HEK293 (cell line): Measurements from ENCODE around the gene RIPK4.
A peak's percentile ranks its signal among the peaks of the same experiment; 100 is the strongest.

ENCODE experiments used
- CTCF ChIA-PET: fragments of 350-600 bp; formaldehyde crosslinking; extraction: SDS; loops from one replicate; lab custom pipeline; 2021; ENCODE audit warnings: antibody characterized with exemption; lab: Yijun Ruan, JAX
- POLR2A ChIA-PET: fragments of 300-600 bp; formaldehyde crosslinking; extraction: SDS; loops from one replicate; lab custom pipeline; 2020; ENCODE audit warnings: antibody characterized with exemption, inconsistent platforms; lab: Yijun Ruan, JAX
- H3K27ac ChIP-seq: fragments of 200-500 bp; sonication (Bioruptor generic); 2 replicates; pipeline ENCODE4 v1.5.1; 2014; ENCODE audit warnings: low read depth, low read length, control low read depth, inconsistent platforms; ENCODE audit errors: extremely low read depth
- H3K36me3 ChIP-seq, 2 experiments: fragments of 200-500 bp in 1 of 2; sonication (Bioruptor generic) in 1 of 2; 1 replicate in 1 of 2; 2 replicates in 1 of 2; pipeline ENCODE4 v1.5.1; 2014 to 2017; ENCODE audit warnings: inconsistent platforms in 2 of 2, low read length in 2 of 2; ENCODE audit not compliant: control insufficient read depth in 2 of 2, insufficient read depth in 1 of 2
- H3K4me1 ChIP-seq: fragments of 200-500 bp; sonication (Bioruptor generic); 2 replicates; pipeline ENCODE4 v1.5.1; 2014; ENCODE audit warnings: mild to moderate bottlenecking, low read length, inconsistent platforms; ENCODE audit not compliant: control insufficient read depth, insufficient read depth
- H3K4me3 ChIP-seq: 2 replicates; pipeline ENCODE4 v1.5.1; 2011; ENCODE audit warnings: low read depth, mild to moderate bottlenecking, control low read depth, low read length, moderate library complexity
- H3K9me3 ChIP-seq: fragments of 200-500 bp; sonication (Bioruptor generic); 2 replicates; pipeline ENCODE4 v1.5.1; 2014; ENCODE audit warnings: low read depth, low read length, inconsistent platforms; ENCODE audit not compliant: control insufficient read depth, insufficient read depth
- KLF16 ChIP-seq: fragments of 450-650 bp; formaldehyde crosslinking; IDR thresholded peaks from 2 replicates; pipeline ENCODE4 v1.5.1; 2017; ENCODE audit warnings: missing biosample characterization, missing genetic modification characterization
- OVOL3 ChIP-seq: fragments of 450-650 bp; formaldehyde crosslinking; IDR thresholded peaks from 2 replicates; pipeline ENCODE4 v1.5.1; 2016; ENCODE audit warnings: missing biosample characterization, missing genetic modification characterization
- SCRT2 ChIP-seq: fragments of 450-650 bp; formaldehyde crosslinking; IDR thresholded peaks from 2 replicates; pipeline ENCODE4 v1.5.1; 2016; ENCODE audit warnings: missing biosample characterization, missing genetic modification characterization
- YY1 ChIP-seq: fragments of 450-650 bp; formaldehyde crosslinking; IDR thresholded peaks from 2 replicates; pipeline ENCODE4 v1.5.1; 2018; ENCODE audit warnings: missing biosample characterization, missing genetic modification characterization
- ZBTB7A ChIP-seq: fragments of 450-650 bp; formaldehyde crosslinking; IDR thresholded peaks from 2 replicates; pipeline ENCODE4 v1.5.1; 2016; ENCODE audit warnings: low read depth, missing biosample characterization, missing genetic modification characterization
- ZNF280C ChIP-seq: fragments of 450-650 bp; formaldehyde crosslinking; IDR thresholded peaks from 2 replicates; pipeline ENCODE4 v1.5.1; 2016; ENCODE audit warnings: missing biosample characterization, missing genetic modification characterization
- ZNF354C ChIP-seq: fragments of 450-650 bp; formaldehyde crosslinking; IDR thresholded peaks from 2 replicates; pipeline ENCODE4 v1.5.1; 2016; ENCODE audit warnings: missing biosample characterization, missing genetic modification characterization, low read depth, borderline replicate concordance
- ZNF449 ChIP-seq: fragments of 450-650 bp; formaldehyde crosslinking; IDR thresholded peaks from 2 replicates; pipeline ENCODE4 v1.5.1; 2017; ENCODE audit warnings: missing biosample characterization, mild to moderate bottlenecking, missing genetic modification characterization, moderate library complexity
- ZNF530 ChIP-seq: fragments of 450-650 bp; formaldehyde crosslinking; IDR thresholded peaks from 2 replicates; pipeline ENCODE4 v1.5.1; 2016; ENCODE audit warnings: low read depth, missing biosample characterization, missing genetic modification characterization
- ZNF549 ChIP-seq: fragments of 450-650 bp; IDR thresholded peaks from 2 replicates; pipeline ENCODE4 v1.5.1; 2018; ENCODE audit warnings: missing biosample characterization, missing genetic modification characterization, mild to moderate bottlenecking, inconsistent platforms, moderate library complexity
- ZNF777 ChIP-seq: fragments of 450-650 bp; formaldehyde crosslinking; IDR thresholded peaks from 2 replicates; pipeline ENCODE4 v1.5.1; 2017; ENCODE audit warnings: missing biosample characterization, missing genetic modification characterization, borderline replicate concordance
- ZSCAN30 ChIP-seq: fragments of 450-650 bp; IDR thresholded peaks from 2 replicates; pipeline ENCODE4 v1.5.1; 2018; ENCODE audit warnings: missing biosample characterization, mild to moderate bottlenecking, missing genetic modification characterization, moderate library complexity
- ZXDB ChIP-seq: fragments of 450-650 bp; formaldehyde crosslinking; IDR thresholded peaks from 2 replicates; pipeline ENCODE4 v1.5.1; 2016; ENCODE audit warnings: missing biosample characterization, missing genetic modification characterization
- TF ChIP-seq, protein P1 (sequence below): fragments of 450-650 bp; formaldehyde crosslinking; IDR thresholded peaks from 2 replicates; pipeline ENCODE4 v1.5.1; 2016; ENCODE audit warnings: missing biosample characterization, missing genetic modification characterization

The RIPK4 gene

DNA sequence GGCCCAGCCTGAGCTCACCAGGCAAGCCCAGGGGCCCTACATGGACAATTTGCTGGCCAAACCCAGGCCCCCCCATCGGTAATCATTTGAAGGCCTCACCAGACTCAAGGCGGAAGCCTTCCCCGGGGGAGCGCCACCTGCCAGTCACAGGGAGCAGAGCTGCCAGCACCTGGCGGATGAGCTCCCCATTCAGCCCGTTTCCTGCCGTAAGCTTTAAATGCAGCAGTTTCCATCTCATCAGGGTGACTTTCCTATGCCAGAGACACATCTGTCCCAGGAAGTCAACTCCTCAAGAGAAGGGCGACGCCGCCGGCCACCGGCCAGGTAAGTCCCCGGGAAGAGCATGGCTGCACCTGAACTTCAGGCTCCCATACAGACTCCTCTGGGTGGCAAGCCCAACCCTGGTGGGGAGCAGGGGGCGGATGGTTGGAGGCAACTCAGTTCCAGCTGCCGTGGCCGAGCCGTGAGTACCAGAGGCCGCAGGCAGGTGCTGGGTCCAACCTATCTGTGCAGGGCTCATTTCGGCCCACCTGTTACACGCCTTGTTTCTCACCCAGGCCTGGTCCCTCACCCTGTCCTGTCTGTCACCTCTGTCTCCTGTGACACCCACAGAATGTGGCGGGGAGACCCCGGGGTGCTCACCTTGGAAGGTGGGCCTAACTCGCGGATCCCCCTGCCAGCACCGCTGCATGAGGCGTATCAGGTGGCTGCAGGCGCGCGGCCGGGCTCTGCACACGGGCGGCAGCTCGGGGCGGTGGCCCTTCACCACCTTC, 20.7 kb downstream of the RIPK4 start:
- peaks cover 19 to 99% of the 10 kb centered on the region in 2 experiments for H3K36me3 ChIP-seq
- no peak overlapping the region for H3K27ac ChIP-seq
- no peak overlapping the region for H3K4me3 ChIP-seq
- H3K4me1 ChIP-seq, result no peaks in the 10 kb centered on the region
- no peaks in the 10 kb centered on the region for H3K9me3 ChIP-seq
- ChIA-PET POLR2A (no interaction called here), CTCF (interaction anchor here (0.7 to 1.2 kb wide), 3 partner anchors 18 to 134 kb away, joined by 3 to 6 read pairs (median 6); no protein-coding TSS in a partner anchor)
- peak; percentile 84 for TF ChIP-seq SCRT2 (tag by site-specific recombination)
- TF ChIP-seq ZNF354C (tag by site-specific recombination), result no peak

- POLR2A ChIA-PET, result no interaction called here
- Histone ChIP-seq H3K36me3 (peaks cover 16 to 99% of the 10 kb centered on the region in 2 experiments), H3K4me1 (no peaks in the 10 kb centered on the region), H3K27ac (no peak overlapping the region)
- CTCF ChIA-PET, result interaction anchor here (0.7 to 2.0 kb wide), 4 partner anchors 17 to 133 kb away, joined by 3 to 7 read pairs (median 6); no protein-coding TSS in a partner anchor
- TF ChIP-seq, protein P1, sequence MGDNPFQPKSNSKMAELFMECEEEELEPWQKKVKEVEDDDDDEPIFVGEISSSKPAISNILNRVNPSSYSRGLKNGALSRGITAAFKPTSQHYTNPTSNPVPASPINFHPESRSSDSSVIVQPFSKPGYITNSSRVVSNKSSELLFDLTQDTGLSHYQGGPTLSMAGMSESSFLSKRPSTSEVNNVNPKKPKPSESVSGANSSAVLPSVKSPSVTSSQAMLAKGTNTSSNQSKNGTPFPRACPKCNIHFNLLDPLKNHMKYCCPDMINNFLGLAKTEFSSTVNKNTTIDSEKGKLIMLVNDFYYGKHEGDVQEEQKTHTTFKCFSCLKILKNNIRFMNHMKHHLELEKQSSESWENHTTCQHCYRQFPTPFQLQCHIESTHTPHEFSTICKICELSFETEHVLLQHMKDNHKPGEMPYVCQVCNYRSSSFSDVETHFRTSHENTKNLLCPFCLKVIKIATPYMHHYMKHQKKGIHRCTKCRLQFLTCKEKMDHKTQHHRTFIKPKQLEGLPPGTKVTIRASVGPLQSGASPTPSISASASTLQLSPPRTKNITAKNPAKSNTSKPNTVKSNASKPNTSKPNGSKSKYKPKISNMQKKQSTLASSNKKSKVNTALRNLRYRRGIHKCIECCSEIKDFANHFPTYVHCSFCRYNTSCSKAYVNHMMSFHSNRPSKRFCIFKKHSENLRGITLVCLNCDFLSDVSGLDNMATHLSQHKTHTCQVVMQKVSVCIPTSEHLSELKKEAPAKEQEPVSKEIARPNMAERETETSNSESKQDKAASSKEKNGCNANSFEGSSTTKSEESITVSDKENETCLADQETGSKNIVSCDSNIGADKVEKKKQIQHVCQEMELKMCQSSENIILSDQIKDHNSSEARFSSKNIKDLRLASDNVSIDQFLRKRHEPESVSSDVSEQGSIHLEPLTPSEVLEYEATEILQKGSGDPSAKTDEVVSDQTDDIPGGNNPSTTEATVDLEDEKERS (tag by site-specific recombination), result no peak
- TF ChIP-seq ZBTB7A (tag by site-specific recombination) (no peak), ZNF449 (tag by site-specific recombination) (no peak), ZNF777 (tag by site-specific recombination) (no peak), OVOL3 (no peak), ZXDB (tag by site-specific recombination) (no peak)
- TF ChIP-seq, all 188 proteins: peak for 0
- H3K9me3 ChIP-seq, result no peaks in the 10 kb centered on the region
- no peak overlapping the region for H3K4me3 ChIP-seq
These were observed 21.6 kb downstream of the RIPK4 start for GRCh38 chr21:41745026-41745820.

- H3K4me1 ChIP-seq, result no peaks in the 10 kb centered on the region
These were observed 22.6 kb downstream of the RIPK4 start for GRCh38 chr21:41744028-41744930.

More at GRCh38 chr21:41744028-41744930, 22.6 kb downstream of the RIPK4 start:
- no peak overlapping the region for H3K27ac ChIP-seq
- CTCF ChIA-PET, result interaction anchor here (2.0 kb wide), 1 partner anchor 132 kb away, joined by 7 read pairs; no protein-coding TSS in a partner anchor
- no peaks in the 10 kb centered on the region for H3K9me3 ChIP-seq
- no peak for TF ChIP-seq YY1
- TF ChIP-seq ZNF549, result no peak
- no peak for TF ChIP-seq ZNF280C
- no peak for TF ChIP-seq ZNF530 (tag by site-specific recombination)
- no peak for TF ChIP-seq KLF16
- TF ChIP-seq ZSCAN30, result no peak
- no peak overlapping the region for H3K4me3 ChIP-seq
- POLR2A ChIA-PET, result interaction anchor here (1.2 kb wide), 1 partner anchor 22 kb away, joined by 3 read pairs; no protein-coding TSS in a partner anchor
- peaks cover 18 to 100% of the 10 kb centered on the region in 2 experiments for H3K36me3 ChIP-seq
